Astrocyte (in vitro differentiated cells and primary cell): ENCODE results near the gene ZFR2.

Experiments used
- CTCF ChIP-seq: IDR thresholded peaks from 2 replicates; pipeline ENCODE4 v1.5.1; 2011; ENCODE audit warnings: low read depth, mild to moderate bottlenecking, inconsistent platforms, low read length, moderate library complexity; ENCODE audit not compliant: insufficient read depth
- EZH2 ChIP-seq: IDR thresholded peaks from 2 replicates; pipeline ENCODE4 v1.6.1; 2012; ENCODE audit warnings: mild to moderate bottlenecking, low read length, inconsistent platforms; ENCODE audit not compliant: insufficient read depth

DNA sequence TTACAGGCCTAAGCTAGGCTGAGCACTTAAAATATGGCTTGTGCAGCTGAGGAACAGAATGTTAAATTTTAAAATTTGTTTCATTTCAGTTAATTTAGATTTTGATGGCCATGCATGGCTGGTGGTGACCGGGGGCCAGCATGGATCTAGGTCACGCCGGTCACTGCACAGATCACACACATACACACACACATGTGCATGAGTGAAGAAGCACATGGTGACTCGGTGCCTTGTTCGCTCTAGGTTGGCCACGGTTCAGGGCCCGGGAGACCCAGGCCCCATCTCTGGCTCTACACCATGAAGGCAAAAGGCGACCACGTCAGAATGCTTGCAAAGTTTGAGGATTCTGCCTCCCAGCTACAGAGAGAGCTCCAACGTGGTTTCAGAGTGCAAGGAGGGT, 28.0 kb downstream of the ZFR2 start:
- TF ChIP-seq CTCF (no peak), EZH2 (no peak)
